Measurements from ENCODE around the gene TAP2.

GRCh38 chr6:32862725-32863124 lies 24.2 kb upstream of the TAP2 start:
- no peak for TF ChIP-seq CTCF (IDR thresholded peaks at IDR 0.05; ENCODE audit: low read length)
- no peak for TF ChIP-seq EZH2 (IDR thresholded peaks at IDR 0.05; ENCODE audit: borderline replicate concordance, low read length)

Data from OCI-LY1 (cell line).